B cell (primary cell): ENCODE data around the gene VPS26B. TPM values are rescaled to one million over a fixed set of nuclear protein-coding genes. Genes with fewer than 3 reads are reported as not detected.

Source experiments
- ATAC-seq: fragments of 200-7000 bp; cut with Tn5 transposase; one replicate; pipeline ENCODE4 v1.10.0; 2021; ENCODE audit warnings: low read depth, mild to moderate bottlenecking, moderate number of reproducible peaks, moderate library complexity
- CTCF ChIA-PET: fragments of 350-600 bp; sonication (Branson Sonifier 250); formaldehyde crosslinking; loops from one replicate; lab custom pipeline; 2021; ENCODE audit warnings: antibody characterized with exemption, inconsistent platforms; lab: Charles Lee
- POLR2A ChIA-PET: fragments of 350-600 bp; sonication (Branson Sonifier 250); formaldehyde crosslinking; loops from one replicate; lab custom pipeline; 2021; ENCODE audit warnings: antibody characterized with exemption; lab: Charles Lee
- DNase-seq: peaks from one replicate; pipeline ENCODE4 v3.0.0; 2013
- H2AFZ ChIP-seq: 2 replicates; pipeline ENCODE4 v1.6.1; 2012; ENCODE audit warnings: mild to moderate bottlenecking, low read depth, low read length; ENCODE audit not compliant: insufficient read depth, poor library complexity, severe bottlenecking
- H3K27ac ChIP-seq, 2 donors: 1 replicate in 1 of 2; 2 replicates in 1 of 2; pipeline ENCODE4 v1.5.1; 2012 to 2013; ENCODE audit warnings: low read length in 2 of 2, mild to moderate bottlenecking in 2 of 2, moderate library complexity in 1 of 2
- H3K27me3 ChIP-seq, 4 experiments: fragments of 200-600 bp in 1 of 4; sonication (generic) in 1 of 4; replicated peaks in 1 of 4; 1 replicate in 2 of 4; 2 replicates in 2 of 4; pipeline versions ENCODE4 v1.6.1 to v1.7.0; 2013 to 2016; ENCODE audit warnings: low read length in 3 of 4, mild to moderate bottlenecking in 2 of 4, mixed read lengths in 1 of 4, moderate library complexity in 1 of 4; ENCODE audit not compliant: insufficient read depth in 4 of 4, control insufficient read depth in 3 of 4; ENCODE audit errors: control extremely low read depth in 1 of 4
- H3K36me3 ChIP-seq, 2 experiments: replicated peaks in 1 of 2; 1 replicate in 1 of 2; 2 replicates in 1 of 2; pipeline versions ENCODE4 v1.6.1 to v1.7.1; 2013; ENCODE audit warnings: low read length in 1 of 2; ENCODE audit not compliant: insufficient read depth in 2 of 2, control insufficient read depth in 1 of 2; ENCODE audit errors: control extremely low read depth in 1 of 2, extremely low read depth in 1 of 2
- H3K4me1 ChIP-seq, 2 donors: fragments of 200-600 bp in 1 of 2; sonication (generic) in 1 of 2; 1 replicate in 1 of 2; 2 replicates in 1 of 2; pipeline versions ENCODE4 v1.5.1 to v1.6.1; 2013 to 2017; ENCODE audit warnings: low read length in 2 of 2; ENCODE audit not compliant: control insufficient read depth in 2 of 2, insufficient read depth in 2 of 2
- H3K4me2 ChIP-seq: replicated peaks from 2 replicates; pipeline ENCODE3; 2012; ENCODE audit warnings: mild to moderate bottlenecking, low read depth, low read length; ENCODE audit not compliant: poor library complexity, severe bottlenecking
- H3K4me3 ChIP-seq, 5 experiments: fragments of 200-600 bp in 1 of 5; sonication (generic) in 1 of 5; 1 replicate in 3 of 5; 2 replicates in 2 of 5; pipeline versions ENCODE4 v1.5.1 to v1.7.0; 2011 to 2016; ENCODE audit warnings: low read length in 4 of 5, mild to moderate bottlenecking in 4 of 5, low read depth in 2 of 5, control low read depth in 1 of 5, moderate library complexity in 1 of 5; ENCODE audit not compliant: insufficient read depth in 1 of 5; ENCODE audit errors: control extremely low read depth in 1 of 5, extremely low read depth in 1 of 5
- H3K79me2 ChIP-seq: fragments of 200-600 bp; sonication (generic); one replicate; pipeline ENCODE4 v1.6.0; 2016; ENCODE audit warnings: low read length; ENCODE audit not compliant: control insufficient read depth, insufficient read depth
- H3K9ac ChIP-seq: fragments of 200-600 bp; sonication (generic); 2 replicates; pipeline ENCODE4 v1.6.1; 2017; ENCODE audit warnings: mild to moderate bottlenecking, low read length, moderate library complexity
- H3K9me3 ChIP-seq, 3 donors: one replicate each; pipeline versions ENCODE4 v1.6.1 to v1.7.1; 2013; ENCODE audit warnings: low read length in 2 of 3; ENCODE audit not compliant: control insufficient read depth in 2 of 3, insufficient read depth in 1 of 3; ENCODE audit errors: control extremely low read depth in 1 of 3
- H4K20me1 ChIP-seq: 2 replicates; pipeline ENCODE4 v1.6.0; 2012; ENCODE audit warnings: mild to moderate bottlenecking, low read length; ENCODE audit not compliant: insufficient read depth, control insufficient read depth, poor library complexity, severe bottlenecking
- H3K27ac Mint-ChIP-seq: one replicate; pipeline ENCODE4 v1.8.0; 2021; ENCODE audit warnings: mixed read lengths
- H3K27me3 Mint-ChIP-seq: one replicate; pipeline ENCODE4 v1.8.0; 2021; ENCODE audit warnings: mixed read lengths
- H3K4me1 Mint-ChIP-seq: one replicate; pipeline ENCODE4 v1.8.0; 2021; ENCODE audit warnings: mixed read lengths
- H3K4me3 Mint-ChIP-seq: one replicate; pipeline ENCODE4 v1.8.0; 2021; ENCODE audit warnings: mixed read lengths
- H3K9me3 Mint-ChIP-seq: one replicate; pipeline ENCODE4 v1.8.0; 2022; ENCODE audit warnings: mixed read lengths; ENCODE audit not compliant: insufficient read depth
- CTCF ChIP-seq: fragments of 200-600 bp; IDR thresholded peaks from one replicate; pipeline ENCODE4 v1.8.0; 2022; ENCODE audit warnings: antibody characterized with exemption, mild to moderate bottlenecking
- EZH2 ChIP-seq: IDR thresholded peaks from 2 replicates; pipeline ENCODE4 v1.6.1; 2012; ENCODE audit warnings: borderline replicate concordance, low read depth, mild to moderate bottlenecking, moderate library complexity, low read length; ENCODE audit not compliant: insufficient read depth, poor library complexity, severe bottlenecking
- WGBS: methylation state at CpG from one replicate; pipeline ENCODE4 v1.1.5; 2013; ENCODE audit warnings: missing lambda C conversion rate; ENCODE audit not compliant: insufficient coverage; 5-methylcytosine and 5-hydroxymethylcytosine counted together
- intact Hi-C: fragments of 100-400 bp; cut with micrococcal nuclease; formaldehyde crosslinking; loops from one replicate; pipeline ENCODE4 v1.10.0; 2022
- polyA plus RNA-seq: library from polyadenylated mRNA; depleted of rRNA; stranded (reverse); fragments of >200 nt; gene quantifications from 2 replicates; pipeline ENCODE4 v1.2.3, GENCODE V29; 2012
- total RNA-seq, 2 donors: library from RNA; stranded (reverse); fragments of 120-200 nt in 1 of 2; gene quantifications; 1 replicate in 1 of 2; 2 replicates in 1 of 2; pipeline versions ENCODE4 v1.2.3 to v1.2.4, GENCODE V29; 2013 to 2022

The VPS26B gene
- total and polyA plus RNA-seq, 2 donors (not counting 1 experiment from before 2014, with no cell fraction given): 14.7 to 38.5 TPM

- intact Hi-C loops: no loop called here
- H2AFZ ChIP-seq: no peak overlapping the region
- peaks cover 0 to 44% (median 29%) of the 10 kb centered on the region in 4 experiments for H3K27me3 ChIP-seq
- no peaks in the 10 kb centered on the region for H3K9me3 ChIP-seq
- ATAC-seq (no peak), DNase-seq (no peak)
- H3K27ac Mint-ChIP-seq: no peak overlapping the region
- H3K4me2 ChIP-seq: no peak overlapping the region
- CTCF ChIA-PET: interaction anchor here (0.7 to 5.3 kb wide), 2 partner anchors 14 to 17 kb away, joined by 3 to 32 read pairs; no protein-coding TSS in a partner anchor
- peaks cover 66% of the 10 kb centered on the region for H4K20me1 ChIP-seq
- no peak overlapping the region for H3K4me3 ChIP-seq
- no peak overlapping the region for H3K9ac ChIP-seq
- POLR2A ChIA-PET: interaction anchor here (0.5 kb wide), 1 partner anchor 27 kb away, joined by 3 read pairs; no protein-coding TSS in a partner anchor
- TF ChIP-seq CTCF (no peak), EZH2 (no peak)
- no peaks in the 10 kb centered on the region for H3K36me3 ChIP-seq
- no peak overlapping the region for H3K27ac ChIP-seq
- H3K79me2 ChIP-seq: peaks cover 57% of the 10 kb centered on the region
- no peak overlapping the region for H3K4me3 Mint-ChIP-seq
- peaks cover 62 to 72% of the 10 kb centered on the region in 2 donors for H3K4me1 ChIP-seq
- H3K4me1 Mint-ChIP-seq: peaks cover 69% of the 10 kb centered on the region
- H3K9me3 Mint-ChIP-seq: no peaks in the 10 kb centered on the region
- H3K27me3 Mint-ChIP-seq: peaks cover 27% of the 10 kb centered on the region
- WGBS: 69% methylated on average over 4 of the region's 5 CpGs
These were observed 2.4 kb downstream of the VPS26B start for GRCh38 chr11:134226806-134227325.

GRCh38 chr11:134228625-134229024 is 4.2 kb downstream of the VPS26B start:
- Histone ChIP-seq H2AFZ (no peak overlapping the region), H4K20me1 (peaks cover 83% of the 10 kb centered on the region), H3K9ac (no peak overlapping the region), H3K79me2 (peaks cover 46% of the 10 kb centered on the region), H3K4me1 (peaks cover 62 to 71% of the 10 kb centered on the region in 2 donors), H3K27me3 (peaks cover 0 to 47% (median 32%) of the 10 kb centered on the region in 4 experiments), H3K27ac (no peak overlapping the region), H3K4me2 (peak overlapping the region; percentile 45), H3K4me3 (peak overlapping the region in 1 of 5 experiments; percentile 21), H3K36me3 (no peaks in the 10 kb centered on the region), H3K9me3 (no peaks in the 10 kb centered on the region)
- no peak for TF ChIP-seq EZH2
- no peak for TF ChIP-seq CTCF
- ATAC-seq: peak; percentile 52
- peak overlapping the region; percentile 46 for H3K27ac Mint-ChIP-seq
- intact Hi-C loops: loop anchor here (1.0 kb wide), 2 partner anchors 16 to 25 kb away; partner anchors contain the start of genes ACAD8 and THYN1
- DNase-seq: peak; percentile 90
- ChIA-PET CTCF (interaction anchor here (0.7 to 2.8 kb wide), 8 partner anchors 12 to 45 kb away, joined by 3 to 27 read pairs (median 4); partner anchors contain the start of genes ACAD8 and THYN1), POLR2A (no interaction called here)
- peaks cover 68% of the 10 kb centered on the region for H3K4me1 Mint-ChIP-seq
- H3K27me3 Mint-ChIP-seq: peaks cover 27% of the 10 kb centered on the region
- peak overlapping the region; percentile 46 for H3K4me3 Mint-ChIP-seq
- 4% methylated on average over 4 of the region's 6 CpGs for WGBS
- H3K9me3 Mint-ChIP-seq: no peaks in the 10 kb centered on the region
